Transverse colon (tissue), 4 donors: ENCODE results near the gene AZU1. TPM values are rescaled to one million over a fixed set of nuclear protein-coding genes. Genes with fewer than 3 reads are reported as not detected.
A peak's percentile ranks its signal among the peaks of the same experiment; 100 is the strongest.

Experiments
- DNase-seq: peaks from one replicate; pipeline ENCODE4 v3.0.0-alpha.2; 2019
- H3K27ac ChIP-seq, 4 donors: fragments of 200-600 bp; sonication (generic); 2 replicates each; pipeline ENCODE4 v1.5.1; 2016 to 2018; ENCODE audit warnings: inconsistent platforms in 4 of 4
- H3K27me3 ChIP-seq: fragments of 200-600 bp; sonication (generic); 2 replicates; pipeline ENCODE4 v1.5.1; 2017; ENCODE audit warnings: inconsistent platforms
- H3K36me3 ChIP-seq, 4 donors: fragments of 200-600 bp; sonication (generic); 2 replicates each; pipeline ENCODE4 v1.5.1; 2017 to 2019; ENCODE audit warnings: inconsistent platforms in 4 of 4
- H3K4me1 ChIP-seq, 4 donors: fragments of 200-600 bp; sonication (generic); 2 replicates each; pipeline ENCODE4 v1.5.1; 2017 to 2020; ENCODE audit warnings: inconsistent platforms in 4 of 4
- H3K4me3 ChIP-seq, 4 donors: fragments of 200-600 bp; sonication (generic); 1 replicate in 1 of 4; 2 replicates in 3 of 4; pipeline versions ENCODE4 v1.5.1 to v1.6.1; 2017 to 2019; ENCODE audit warnings: inconsistent platforms in 4 of 4
- H3K9me3 ChIP-seq, 2 donors: fragments of 200-600 bp; sonication (generic); 2 replicates each; pipeline ENCODE4 v1.5.1; 2017 to 2019; ENCODE audit warnings: inconsistent platforms in 2 of 2
- EP300 ChIP-seq: sonication (generic); formaldehyde crosslinking; IDR thresholded peaks from one replicate; pipeline ENCODE4 v1.6.1; 2017; ENCODE audit warnings: antibody characterized with exemption, low read depth
- POLR2A ChIP-seq: fragments of 450-650 bp; IDR thresholded peaks from one replicate; pipeline ENCODE4 v1.6.1; 2016; ENCODE audit warnings: antibody characterized with exemption, mild to moderate bottlenecking, moderate library complexity
- POLR2AphosphoS5 ChIP-seq, 3 donors: sonication (generic); formaldehyde crosslinking; IDR thresholded peaks; one replicate each; pipeline ENCODE4 v1.6.1; 2016; ENCODE audit warnings: antibody characterized with exemption in 3 of 3
- WGBS, 2 donors: methylation state at CpG; one replicate each; pipeline ENCODE4 v1.1.5; 2018; ENCODE audit warnings: low coverage in 1 of 2; 5-methylcytosine and 5-hydroxymethylcytosine counted together
- in situ Hi-C, 4 donors: fragments of 200-750 bp; cut with MboI; loops; one replicate each; pipeline versions ENCODE4 v1.15.0 to v1.15.1; 2017; ENCODE audit warnings: low sequenced_read_pairs in 3 of 4, low pct_ligation_motif_present in 1 of 4, low pct_unique_long_range_greater_than_20kb in 1 of 4
- intact Hi-C: fragments of 100-400 bp; cut with DNase I; formaldehyde crosslinking; loops from one replicate; pipeline ENCODE4 v1.15.1; 2023; ENCODE audit warnings: low total_unique reads
- total RNA-seq, 4 donors: library from RNA; depleted of rRNA; stranded (reverse); fragments of >200 nt; gene quantifications; one replicate each; pipeline ENCODE4 v1.1.0, GENCODE V29; 2016
- TF ChIP-seq, protein P1 (sequence below), 5 experiments: fragments of 200-600 bp in 3 of 5; fragments of 450-650 bp in 2 of 5; sonication (generic) in 3 of 5; IDR thresholded peaks; 1 replicate in 2 of 5; 2 replicates in 3 of 5; pipeline ENCODE4 v1.5.1; 2016 to 2017; ENCODE audit warnings: antibody characterized with exemption in 5 of 5, inconsistent platforms in 3 of 5, mild to moderate bottlenecking in 2 of 5, moderate library complexity in 1 of 5

The AZU1 gene
- total RNA-seq, 4 donors from 2014 or later = not detected

DNA sequence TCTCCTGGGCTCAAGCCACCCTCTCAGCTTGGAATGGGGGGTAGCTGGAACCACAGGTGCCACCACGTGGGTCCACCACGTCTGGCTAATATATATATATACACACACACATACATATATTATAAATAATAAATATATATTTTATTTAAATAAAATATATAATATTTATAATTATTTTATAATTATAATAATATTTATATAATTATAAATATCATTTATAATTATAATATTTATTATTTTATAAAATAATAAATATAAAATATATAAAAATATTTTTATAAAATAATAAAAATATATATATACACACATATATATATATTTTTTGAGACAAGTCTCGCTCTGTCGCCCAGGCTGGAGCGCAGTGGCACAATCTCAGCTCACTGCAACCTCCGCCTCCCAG is 26.9 kb downstream of the AZU1 start:
- DNase-seq = no peak
- peaks cover 0 to 15% (median 9%) of the 10 kb centered on the region in 4 donors for H3K4me1 ChIP-seq
- 67 to 69% methylated on average over 6 of the region's 6 CpGs for WGBS, 2 donors
- H3K4me3 ChIP-seq = no peak overlapping the region
- intact Hi-C loops (no loop called here), in situ Hi-C loops (loop anchor here in 3 of 4 donors (10.0 to 25.0 kb wide), 5 partner anchors 70 to 133 kb away; partner anchors contain the start of genes WDR18 (in 2 of the 3) and ARID3A (in 1 of the 3))
- TF ChIP-seq, protein P1, sequence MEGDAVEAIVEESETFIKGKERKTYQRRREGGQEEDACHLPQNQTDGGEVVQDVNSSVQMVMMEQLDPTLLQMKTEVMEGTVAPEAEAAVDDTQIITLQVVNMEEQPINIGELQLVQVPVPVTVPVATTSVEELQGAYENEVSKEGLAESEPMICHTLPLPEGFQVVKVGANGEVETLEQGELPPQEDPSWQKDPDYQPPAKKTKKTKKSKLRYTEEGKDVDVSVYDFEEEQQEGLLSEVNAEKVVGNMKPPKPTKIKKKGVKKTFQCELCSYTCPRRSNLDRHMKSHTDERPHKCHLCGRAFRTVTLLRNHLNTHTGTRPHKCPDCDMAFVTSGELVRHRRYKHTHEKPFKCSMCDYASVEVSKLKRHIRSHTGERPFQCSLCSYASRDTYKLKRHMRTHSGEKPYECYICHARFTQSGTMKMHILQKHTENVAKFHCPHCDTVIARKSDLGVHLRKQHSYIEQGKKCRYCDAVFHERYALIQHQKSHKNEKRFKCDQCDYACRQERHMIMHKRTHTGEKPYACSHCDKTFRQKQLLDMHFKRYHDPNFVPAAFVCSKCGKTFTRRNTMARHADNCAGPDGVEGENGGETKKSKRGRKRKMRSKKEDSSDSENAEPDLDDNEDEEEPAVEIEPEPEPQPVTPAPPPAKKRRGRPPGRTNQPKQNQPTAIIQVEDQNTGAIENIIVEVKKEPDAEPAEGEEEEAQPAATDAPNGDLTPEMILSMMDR (IDR thresholded peaks at IDR 0.05) = no peak
- no peak for TF ChIP-seq POLR2AphosphoS5 (IDR thresholded peaks at IDR 0.05)
- TF ChIP-seq POLR2A = no peak
- no peak for TF ChIP-seq EP300
- H3K36me3 ChIP-seq = no peaks in the 10 kb centered on the region
- H3K27me3 ChIP-seq = peaks cover 56% of the 10 kb centered on the region
- H3K9me3 ChIP-seq = no peaks in the 10 kb centered on the region
- H3K27ac ChIP-seq = no peak overlapping the region

DNA sequence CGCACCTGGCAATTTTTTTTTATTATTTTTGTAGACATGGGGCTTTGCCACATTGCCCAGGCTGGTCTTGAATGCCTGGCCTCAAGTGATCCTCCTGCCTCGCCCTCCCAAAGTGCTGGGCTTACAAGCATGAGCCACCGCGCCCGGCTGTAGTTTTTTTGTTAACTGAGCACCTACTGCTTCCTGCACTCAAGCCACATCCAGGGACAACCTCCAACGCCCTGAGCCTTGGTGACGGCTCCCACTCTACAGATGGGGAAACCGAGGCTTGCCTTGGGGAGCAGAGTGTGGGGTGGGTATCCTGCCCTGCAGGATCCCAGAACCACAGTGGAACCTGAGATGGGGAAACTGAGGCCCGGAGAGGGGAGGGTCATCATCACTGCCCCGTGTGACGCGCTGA is 27.5 kb downstream of the AZU1 start:
- H3K27me3 ChIP-seq = peaks cover 57% of the 10 kb centered on the region

DNA sequence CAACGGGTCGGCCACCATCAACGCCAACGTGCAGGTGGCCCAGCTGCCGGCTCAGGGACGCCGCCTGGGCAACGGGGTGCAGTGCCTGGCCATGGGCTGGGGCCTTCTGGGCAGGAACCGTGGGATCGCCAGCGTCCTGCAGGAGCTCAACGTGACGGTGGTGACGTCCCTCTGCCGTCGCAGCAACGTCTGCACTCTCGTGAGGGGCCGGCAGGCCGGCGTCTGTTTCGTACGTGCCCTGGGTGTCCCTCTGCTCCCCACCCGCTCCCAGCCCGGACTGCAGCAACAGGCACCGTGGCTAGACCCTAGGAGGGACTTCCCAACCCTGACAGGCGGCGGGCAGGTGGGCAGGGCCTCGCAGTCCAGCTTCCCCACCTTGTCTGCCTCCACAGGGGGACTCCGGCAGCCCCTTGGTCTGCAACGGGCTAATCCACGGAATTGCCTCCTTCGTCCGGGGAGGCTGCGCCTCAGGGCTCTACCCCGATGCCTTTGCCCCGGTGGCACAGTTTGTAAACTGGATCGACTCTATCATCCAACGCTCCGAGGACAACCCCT is 28.0 kb downstream of the AZU1 start:
- Histone ChIP-seq H3K4me1 (peaks cover 0 to 25% (median 18%) of the 10 kb centered on the region in 4 donors), H3K9me3 (no peaks in the 10 kb centered on the region), H3K4me3 (no peak overlapping the region), H3K36me3 (no peaks in the 10 kb centered on the region), H3K27ac (no peak overlapping the region), H3K27me3 (peaks cover 57% of the 10 kb centered on the region)
- 84% methylated on average over 32 of the region's 40 CpGs; no CpG with 5 or more reads in 1 of the 2 donors for WGBS, 2 donors
- intact Hi-C loops (loop anchor here (5.0 kb wide), 1 partner anchor 127 kb away; the partner anchor contains the start of gene WDR18), in situ Hi-C loops (loop anchor here in 3 of 4 donors (5.0 to 25.0 kb wide), 6 partner anchors 67 to 132 kb away; partner anchors contain the start of genes WDR18 (in 2 of the 3) and ARID3A (in 1 of the 3))
- DNase-seq = no peak
- TF ChIP-seq POLR2AphosphoS5 (IDR thresholded peaks at IDR 0.05) (no peak), POLR2A (no peak), EP300 (no peak)
- TF ChIP-seq, protein P1 (IDR thresholded peaks at IDR 0.05) = no peak

More for the DNA sequence above, 27.5 kb downstream of the AZU1 start:
- in situ Hi-C loops (loop anchor here in 3 of 4 donors (5.0 to 25.0 kb wide), 6 partner anchors 67 to 132 kb away; partner anchors contain the start of genes WDR18 (in 2 of the 3) and ARID3A (in 1 of the 3)), intact Hi-C loops (loop anchor here (5.0 kb wide), 1 partner anchor 127 kb away; the partner anchor contains the start of gene WDR18)
- H3K9me3 ChIP-seq = no peaks in the 10 kb centered on the region
- no peak for DNase-seq
- H3K36me3 ChIP-seq = no peaks in the 10 kb centered on the region
- peaks cover 0 to 21% (median 15%) of the 10 kb centered on the region in 4 donors for H3K4me1 ChIP-seq
- H3K27ac ChIP-seq = no peak overlapping the region
- no peak overlapping the region for H3K4me3 ChIP-seq
- WGBS, 2 donors = 85% methylated on average over 12 of the region's 12 CpGs; no CpG with 5 or more reads in 1 of the 2 donors
- TF ChIP-seq EP300 (no peak), POLR2A (no peak), POLR2AphosphoS5 (IDR thresholded peaks at IDR 0.05) (no peak)

DNA sequence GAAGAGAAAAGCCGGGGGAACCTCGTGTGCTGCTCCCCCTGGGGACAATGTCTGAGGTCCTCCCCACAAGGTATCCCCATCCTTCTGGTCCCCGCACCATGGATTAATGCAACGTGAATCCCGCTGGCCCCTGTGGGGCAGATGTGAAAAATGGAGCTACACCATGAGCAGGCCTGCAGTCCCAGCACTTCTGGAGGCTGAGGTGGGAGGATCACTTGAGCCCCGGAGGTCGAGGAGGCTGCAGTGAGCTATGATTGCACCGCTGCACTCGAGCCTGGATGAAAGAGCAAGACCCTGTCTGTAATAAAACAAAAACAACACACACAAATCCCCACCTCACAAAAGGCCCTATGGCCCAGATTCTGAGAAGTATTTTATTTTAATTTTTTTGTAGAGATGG is 30.6 kb downstream of the AZU1 start:
- WGBS, 2 donors = 62 to 69% methylated on average over 4 to 9 of the region's 9 CpGs
- DNase-seq = no peak
- TF ChIP-seq, protein P1 (IDR thresholded peaks at IDR 0.05) = no peak
- TF ChIP-seq POLR2A (no peak), POLR2AphosphoS5 (IDR thresholded peaks at IDR 0.05) (no peak), EP300 (no peak)

More for the DNA sequence above, 30.6 kb downstream of the AZU1 start:
- intact Hi-C loops = loop anchor here (5.0 kb wide), 1 partner anchor 124 kb away; the partner anchor contains the start of gene WDR18
- in situ Hi-C loops = loop anchor here in 3 of 4 donors (5.0 to 25.0 kb wide), 6 partner anchors 64 to 129 kb away; partner anchors contain the start of genes WDR18 (in 2 of the 3) and ARID3A (in 1 of the 3)
- Histone ChIP-seq H3K27ac (peak overlapping the region in 2 of 4 donors; percentile 74 to 75), H3K4me3 (no peak overlapping the region), H3K9me3 (no peaks in the 10 kb centered on the region), H3K36me3 (no peaks in the 10 kb centered on the region), H3K4me1 (peaks cover 2 to 38% (median 36%) of the 10 kb centered on the region in 4 donors), H3K27me3 (peaks cover 45% of the 10 kb centered on the region)
